NCI-H2029 treated with DMSO at 0.1 percent for 48 hours (cell line): ENCODE data around the gene MYH9.
"Not testable (repeated sequence)": the region's sequence is repeated elsewhere in the genome, so short reads cannot be mapped to it uniquely, and the experiment has no call there.

ENCODE experiments used
- DNase-seq: peaks from one replicate; lab custom pipeline; 2025; lab: John Stamatoyannopoulos, UW

Gene MYH9

DNA sequence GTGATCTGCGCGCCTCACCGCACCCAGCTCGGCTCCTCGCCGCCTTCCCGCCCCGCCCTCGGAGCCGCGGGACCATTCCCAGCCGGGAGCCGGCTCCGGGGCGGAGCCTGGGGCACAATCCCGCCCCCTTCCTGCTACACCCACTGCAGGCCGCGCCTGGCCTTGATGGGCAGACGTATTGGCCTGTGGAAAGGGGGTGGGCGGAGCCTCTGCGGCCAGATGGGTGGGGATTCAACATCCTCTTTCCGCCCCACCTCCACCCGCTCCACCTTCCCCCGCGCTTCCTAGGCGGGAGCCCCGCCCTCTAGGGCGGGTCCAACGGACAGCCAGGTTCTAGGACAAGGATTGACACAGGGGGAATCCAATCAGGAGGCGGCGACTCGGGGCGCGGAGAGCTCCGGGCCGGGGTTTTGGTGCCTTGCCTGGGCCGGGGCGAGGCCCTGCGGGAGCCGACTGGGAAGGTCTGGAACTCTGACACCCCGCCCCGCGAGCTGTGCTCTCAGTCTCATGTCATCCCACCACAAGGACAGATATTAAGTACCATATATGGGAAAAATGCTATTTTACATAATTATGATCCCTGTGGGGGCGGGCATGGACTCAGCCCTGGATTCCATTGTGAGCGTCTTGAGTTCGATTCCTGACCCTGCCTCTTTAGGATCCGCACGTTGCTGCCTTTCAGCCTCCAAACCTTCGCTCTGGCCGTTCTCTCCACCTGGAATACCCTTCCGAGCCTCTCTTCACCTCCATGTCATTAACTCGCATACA lies at the start of gene MYH9:
Gene MYH9, minus strand, starts transcription at position 9 of the 768 bp plus-strand sequence. CDS start 38,731 bp downstream, outside the sequence.
- peak; percentile 97 for DNase-seq

DNA sequence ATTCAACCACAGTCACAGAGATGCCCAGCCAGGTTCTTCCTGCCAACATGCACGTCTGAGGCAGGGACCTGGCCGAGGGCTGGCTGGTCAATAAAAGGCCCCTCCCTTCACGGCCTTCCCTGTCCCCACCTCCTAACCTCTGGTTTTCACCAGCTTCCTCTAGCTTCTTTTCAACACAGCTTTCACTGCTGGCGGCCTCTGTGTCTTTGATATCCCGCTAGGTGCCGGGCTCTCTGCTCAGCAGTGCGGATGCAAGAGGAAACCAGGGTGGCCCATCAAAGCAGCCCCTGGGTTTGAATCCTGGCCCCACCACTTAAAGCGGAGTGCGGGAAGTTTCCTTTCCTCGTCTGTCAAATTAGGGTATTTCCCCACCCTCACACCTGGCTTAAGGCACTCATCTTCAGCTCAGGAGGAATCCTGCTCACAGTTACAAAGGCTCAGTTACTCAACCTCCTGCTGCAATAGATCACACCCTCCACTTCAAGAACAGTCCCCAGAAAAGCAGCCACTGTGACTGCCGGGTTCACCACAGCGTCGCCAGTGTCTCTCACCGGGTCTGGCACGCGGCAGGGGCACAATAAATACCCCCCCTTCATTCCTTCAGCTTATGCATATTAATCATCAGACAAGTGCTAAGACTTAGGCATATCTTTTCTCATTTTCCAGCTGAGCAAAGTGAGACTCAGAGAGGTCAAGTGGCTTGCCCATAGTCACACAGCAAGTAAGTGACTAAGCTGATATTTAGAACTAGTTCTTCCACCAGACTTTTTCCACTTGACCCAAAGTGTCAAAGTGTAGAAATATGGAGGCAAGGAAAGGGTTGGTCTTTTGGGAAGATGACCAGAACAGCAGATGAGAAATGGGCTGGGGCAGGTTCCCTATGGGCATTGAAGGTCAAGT lies 48.0 kb upstream of the MYH9 start:
- peak; percentile 85 for DNase-seq

- peak; percentile 85 for DNase-seq
Observed at GRCh38 chr22:36433318-36434231, 45.8 kb upstream of the MYH9 start.

DNA sequence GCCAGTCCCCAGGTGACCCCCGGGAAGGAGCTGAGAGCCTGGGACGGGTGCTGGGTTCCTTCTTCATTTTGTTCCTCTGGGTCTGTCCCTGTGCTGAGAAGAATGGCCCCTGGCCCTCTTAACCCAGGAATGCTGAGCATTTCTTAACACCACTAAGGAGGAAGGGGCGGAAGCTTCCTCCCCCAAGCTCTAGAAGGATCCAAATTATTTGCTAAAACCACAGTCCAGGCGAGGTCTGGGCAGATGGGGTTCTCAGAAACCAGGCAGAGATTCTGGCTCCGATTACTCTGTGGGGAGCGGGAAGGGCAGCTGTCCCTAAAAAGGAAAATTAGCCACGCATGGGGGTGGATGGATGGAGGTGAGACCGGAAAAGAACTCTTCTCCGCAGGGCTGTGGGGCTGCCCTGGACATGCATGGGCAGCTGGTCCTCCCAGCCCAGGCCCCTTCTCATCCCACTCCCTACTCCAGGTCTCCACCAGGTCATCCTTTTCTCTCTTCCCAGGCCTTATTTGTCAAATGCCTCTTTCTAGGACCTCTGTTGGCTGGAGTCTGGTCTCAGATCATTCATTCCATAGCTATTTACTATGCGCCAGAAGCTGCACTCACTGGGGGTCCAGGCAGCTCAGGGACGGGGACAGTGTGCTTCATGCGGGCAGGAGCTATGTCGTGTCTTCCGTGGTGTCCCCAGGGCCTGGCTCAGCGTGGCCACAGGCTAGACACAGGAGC lies 45.0 kb upstream of the MYH9 start:
- no peak for DNase-seq

- DNase-seq, result no peak
Observed at GRCh38 chr22:36431977-36432376, 44.2 kb upstream of the MYH9 start.

GRCh38 chr22:36430863-36431262 lies 43.1 kb upstream of the MYH9 start:
- DNase-seq, result no peak

- not testable (repeated sequence) for DNase-seq
Observed at GRCh38 chr22:36427952-36428351, 40.2 kb upstream of the MYH9 start.

- no peak for DNase-seq
Observed at GRCh38 chr22:36425977-36426523, 38.3 kb upstream of the MYH9 start.

DNA sequence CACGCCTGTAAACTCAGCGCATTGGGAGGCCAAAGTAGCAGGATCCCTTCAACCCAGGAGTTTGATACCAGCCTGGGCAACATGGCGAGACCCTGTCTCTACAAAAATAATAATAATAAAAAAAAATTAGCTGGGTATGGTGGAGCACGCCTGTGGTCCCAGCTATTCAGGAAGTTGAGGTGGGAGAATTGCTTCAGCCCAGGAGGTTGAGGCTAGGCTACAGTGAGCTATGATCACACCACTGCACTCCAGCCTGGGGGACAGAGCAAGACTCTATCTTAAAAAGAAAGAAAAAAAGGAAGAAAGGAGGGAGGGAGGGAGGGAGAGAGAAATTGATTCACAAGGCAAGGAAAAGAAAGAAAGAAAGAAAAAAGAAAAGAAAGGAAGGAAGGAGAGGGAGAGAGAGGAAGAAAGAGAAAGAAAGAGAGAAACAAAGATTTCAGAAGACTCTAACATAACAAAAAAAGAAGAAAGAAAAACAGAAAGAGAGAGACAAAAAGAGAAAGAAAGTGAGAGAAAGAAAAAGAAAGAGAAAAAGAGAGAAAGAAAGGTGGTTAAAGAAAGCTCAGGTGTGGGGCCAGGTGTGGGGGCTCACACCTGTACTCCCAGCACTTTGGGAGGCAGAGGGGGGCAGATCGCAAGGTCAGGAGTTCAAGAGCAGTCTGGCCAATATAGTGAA lies 37.3 kb upstream of the MYH9 start:
- DNase-seq, result no peak

- DNase-seq, result not testable (repeated sequence)
Observed at GRCh38 chr22:36424466-36424865, 36.7 kb upstream of the MYH9 start.

GRCh38 chr22:36423461-36424404 lies 36.0 kb upstream of the MYH9 start:
- no peak for DNase-seq

- DNase-seq, result no peak
Observed at GRCh38 chr22:36422287-36423014, 34.7 kb upstream of the MYH9 start.

GRCh38 chr22:36419912-36420882 lies 32.4 kb upstream of the MYH9 start:
- DNase-seq, result no peak

- DNase-seq, result peak; percentile 34
Observed at GRCh38 chr22:36419177-36419911, 31.6 kb upstream of the MYH9 start.

GRCh38 chr22:36417281-36417686 lies 29.5 kb upstream of the MYH9 start:
- peak; percentile 56 for DNase-seq

DNA sequence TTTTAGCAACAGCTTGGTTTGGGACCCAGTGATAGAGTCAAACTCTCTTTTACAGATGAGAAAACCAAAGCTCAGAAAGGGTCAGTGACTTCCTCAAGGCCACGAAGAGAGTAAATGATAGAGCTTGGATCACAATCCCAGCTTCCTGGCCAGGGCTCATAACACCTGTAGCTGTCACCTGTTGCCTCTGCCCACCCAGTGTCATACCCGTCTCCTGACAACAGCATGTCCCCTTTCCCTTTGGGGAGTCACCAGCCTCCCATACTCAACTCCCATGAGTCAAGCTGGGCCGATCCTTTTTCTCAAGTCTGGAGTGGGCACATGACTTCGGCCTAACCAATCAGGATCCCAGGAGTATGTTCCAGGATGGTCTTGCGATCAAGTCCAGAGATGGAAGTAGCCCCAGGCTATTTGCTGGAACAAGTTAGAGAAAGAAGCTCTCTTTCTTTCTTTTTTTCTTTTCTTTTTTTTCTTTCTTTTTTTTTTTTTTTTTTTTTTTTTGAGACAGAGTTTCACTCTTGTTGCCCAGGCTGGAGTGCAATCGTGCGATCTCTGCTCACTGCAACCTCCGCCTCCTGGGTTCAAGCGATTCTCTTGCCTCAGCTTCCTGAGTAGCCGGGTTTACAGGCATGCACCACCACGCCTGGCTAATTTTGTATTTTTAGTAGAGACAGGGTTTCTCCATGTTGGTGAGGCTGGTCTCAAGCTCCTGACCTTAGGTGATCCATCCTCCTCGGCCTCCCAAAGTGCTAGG lies 27.8 kb upstream of the MYH9 start:
- no peak for DNase-seq
